K562 (cell line): Measurements from ENCODE around the gene KLHL22. TPM values are rescaled to one million over a fixed set of nuclear protein-coding genes. Genes with fewer than 3 reads are reported as not detected.

Experiments used
- C11orf30 ChIP-seq: fragments of 450-650 bp; IDR thresholded peaks from 2 replicates; pipeline ENCODE4 v1.6.1; 2016; ENCODE audit warnings: low read depth, mild to moderate bottlenecking
- GATAD2B ChIP-seq: fragments of 450-650 bp; IDR thresholded peaks from 2 replicates; pipeline ENCODE4 v1.6.1; 2017; ENCODE audit warnings: mild to moderate bottlenecking, borderline replicate concordance
- ILK ChIP-seq: fragments of 450-650 bp; IDR thresholded peaks from 2 replicates; pipeline ENCODE4 v1.6.1; 2016; ENCODE audit warnings: missing genetic modification characterization, low read depth, mild to moderate bottlenecking, missing compliant biosample characterization, moderate library complexity, borderline replicate concordance
- STAT6 ChIP-seq: sonication (generic); formaldehyde crosslinking; IDR thresholded peaks from 2 replicates; pipeline ENCODE4 v1.8.1; 2023; ENCODE audit warnings: mild to moderate bottlenecking, missing genetic modification reagents
- THRAP3 ChIP-seq: fragments of 450-650 bp; IDR thresholded peaks from 2 replicates; pipeline ENCODE4 v1.6.1; 2016; ENCODE audit warnings: mild to moderate bottlenecking, inconsistent platforms, borderline replicate concordance
- UBTF ChIP-seq, 2 experiments: IDR thresholded peaks; 2 replicates each; pipeline ENCODE4 v1.6.1; 2012; ENCODE audit warnings: improper control_type of control experiment in 2 of 2, low read depth in 2 of 2, low read length in 2 of 2, borderline replicate concordance in 1 of 2
- ZBTB40 ChIP-seq, 2 experiments: fragments of 450-650 bp in 1 of 2; sonication (generic) in 1 of 2; formaldehyde crosslinking in 1 of 2; IDR thresholded peaks; 2 replicates each; pipeline versions ENCODE4 v1.7.1 to v1.9.0; 2016 to 2022; ENCODE audit warnings: inconsistent platforms in 1 of 2, mild to moderate bottlenecking in 1 of 2, missing genetic modification reagents in 1 of 2
- ZNF324 ChIP-seq: fragments of 250-450 bp; sonication (Bioruptor Pico); IDR thresholded peaks from 2 replicates; pipeline ENCODE4 v1.4.0; 2020; ENCODE audit warnings: mild to moderate bottlenecking
- ZNF696 ChIP-seq: fragments of 250-450 bp; sonication (Bioruptor Pico); conservative IDR thresholded peaks from 2 replicates; pipeline ENCODE4 v1.4.0; 2020; ENCODE audit warnings: mild to moderate bottlenecking, moderate library complexity
- ZNF699 ChIP-seq: fragments of 250-450 bp; sonication (Bioruptor Pico); IDR thresholded peaks from 2 replicates; pipeline ENCODE4 v1.8.0; 2021; ENCODE audit warnings: mild to moderate bottlenecking, moderate library complexity; ENCODE audit not compliant: insufficient replicate concordance
- ZNF764 ChIP-seq: fragments of 250-450 bp; sonication (Bioruptor Pico); IDR thresholded peaks from 2 replicates; pipeline ENCODE4 v1.4.0; 2020; ENCODE audit warnings: low read depth, mild to moderate bottlenecking, moderate library complexity
- polyA plus RNA-seq, 8 experiments: library from polyadenylated mRNA; depleted of rRNA in 4 of 8; stranded (reverse) in 5 of 8; unstranded in 3 of 8; fragments of >200 nt; fragmentation: Nextera tagmentation in 2 of 8; fragmentation: Illumina TruSeq in 1 of 8; extraction: Ambion mirVana in 2 of 8; extraction: Trizol in 1 of 8; gene quantifications; 2 replicates each; pipeline versions ENCODE4 v1.2.1 to v1.2.3, GENCODE V29; 2011 to 2014; ENCODE audit warnings: inconsistent platforms in 1 of 8, missing spikeins in 1 of 8
- total RNA-seq, 7 experiments: library from RNA; depleted of rRNA in 6 of 7; stranded (reverse); fragments of >200 nt in 6 of 7; fragmentation: Illumina TruSeq in 2 of 7; extraction: Trizol in 2 of 7; gene quantifications; 2 replicates each; pipeline versions ENCODE4 v1.2.1 to v1.2.3, GENCODE V29; 2011 to 2021; ENCODE audit warnings: low replicate concordance in 1 of 7
- TF ChIP-seq, protein P1 (sequence below): fragments of 450-650 bp; formaldehyde crosslinking; IDR thresholded peaks from 2 replicates; pipeline ENCODE4 v1.4.0; 2020; ENCODE audit warnings: mild to moderate bottlenecking, moderate library complexity

Gene KLHL22
- total and polyA plus RNA-seq, 9 of the 15 experiments (the other 6 are each of a cell fraction or from before 2014, with no cell fraction given): 1.3 to 25.6 (median 15.2) TPM

DNA sequence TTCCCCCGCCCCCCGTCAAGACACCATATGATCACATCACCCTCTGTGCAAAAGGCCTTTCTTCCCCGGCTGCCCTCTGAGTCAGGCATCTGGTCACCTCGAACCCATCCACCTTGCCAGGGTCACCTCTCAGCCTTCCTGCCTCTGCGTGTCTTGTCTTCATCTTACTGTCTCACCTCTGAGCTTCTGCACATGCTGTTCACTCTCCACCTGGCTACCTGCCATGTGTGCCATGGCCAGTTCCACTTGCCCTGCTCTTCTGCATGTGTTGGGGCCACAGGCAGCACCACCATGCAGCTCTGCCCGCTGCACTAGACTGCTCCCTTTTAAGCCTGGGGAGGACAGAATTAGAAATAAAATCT lies 91.8 kb downstream of the KLHL22 start (continued):
- TF ChIP-seq UBTF (IDR thresholded peaks at IDR 0.05; ENCODE audit: borderline replicate concordance in 1 of 2, low read depth in 2 of 2, low read length in 2 of 2) (no peak), STAT6 (CRISPR knock-in tag) (no peak), THRAP3 (no peak), ILK (no peak), ZNF324 (CRISPR knock-in tag) (no peak), C11orf30 (no peak), ZNF699 (CRISPR knock-in tag) (peak; percentile 74), ZNF696 (CRISPR knock-in tag) (no peak), ZBTB40 (IDR thresholded peaks at IDR 0.05) (no peak), ZBTB40 (CRISPR knock-in tag; IDR thresholded peaks at IDR 0.05) (no peak), ZNF764 (CRISPR knock-in tag) (0 out of 2 replicates have a peak, but pooled peaks have one; percentile 59), GATAD2B (no peak)
- TF ChIP-seq, protein P1, sequence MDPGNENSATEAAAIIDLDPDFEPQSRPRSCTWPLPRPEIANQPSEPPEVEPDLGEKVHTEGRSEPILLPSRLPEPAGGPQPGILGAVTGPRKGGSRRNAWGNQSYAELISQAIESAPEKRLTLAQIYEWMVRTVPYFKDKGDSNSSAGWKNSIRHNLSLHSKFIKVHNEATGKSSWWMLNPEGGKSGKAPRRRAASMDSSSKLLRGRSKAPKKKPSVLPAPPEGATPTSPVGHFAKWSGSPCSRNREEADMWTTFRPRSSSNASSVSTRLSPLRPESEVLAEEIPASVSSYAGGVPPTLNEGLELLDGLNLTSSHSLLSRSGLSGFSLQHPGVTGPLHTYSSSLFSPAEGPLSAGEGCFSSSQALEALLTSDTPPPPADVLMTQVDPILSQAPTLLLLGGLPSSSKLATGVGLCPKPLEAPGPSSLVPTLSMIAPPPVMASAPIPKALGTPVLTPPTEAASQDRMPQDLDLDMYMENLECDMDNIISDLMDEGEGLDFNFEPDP: 0 out of 2 replicates have a peak, but pooled peaks have one; percentile 41
